Measurements from ENCODE around the gene IL36B. TPM values are rescaled to one million over a fixed set of nuclear protein-coding genes. Genes with fewer than 3 reads are reported as not detected.

Gene IL36B
- total and polyA plus RNA-seq, 2 experiments from 2014 or later = not detected

GRCh38 chr2:113060396-113060795 is 7.7 kb upstream of the IL36B start:
- DNase-seq (ENCODE audit: low spot score) = peak; percentile 2
- Histone ChIP-seq H4K20me1 (ENCODE audit: insufficient read depth, poor library complexity, severe bottlenecking) (no peaks in the 10 kb centered on the region), H3K79me2 (no peaks in the 10 kb centered on the region), H3K4me1 (ENCODE audit: insufficient read depth) (no peaks in the 10 kb centered on the region), H3K9me2 (replicated peaks; ENCODE audit: insufficient read depth) (no peaks in the 10 kb centered on the region), H3K9me3 (ENCODE audit: low read depth) (no peaks in the 10 kb centered on the region), H3K27me3 (no peaks in the 10 kb centered on the region), H2AFZ (no peak overlapping the region), H3K4me2 (no peak overlapping the region), H3K27ac (no peak overlapping the region), H3K4me3 (no peak overlapping the region), H3K36me3 (replicated peaks; ENCODE audit: insufficient read depth, low read depth) (no peaks in the 10 kb centered on the region)
- TF ChIP-seq CTCF (IDR thresholded peaks at IDR 0.05; ENCODE audit: poor library complexity) (no peak), EZH2 (IDR thresholded peaks at IDR 0.05; ENCODE audit: borderline replicate concordance) (no peak), EZH2phosphoT487 (IDR thresholded peaks at IDR 0.05; ENCODE audit: low read depth, severe bottlenecking, unreplicated experiment) (no peak)
- 84% methylated on average over 4 of the region's 4 CpGs for WGBS (ENCODE audit: low lambda C conversion rate, missing lambda C conversion rate)

- H3K36me3 ChIP-seq (replicated peaks; ENCODE audit: insufficient read depth, low read depth) = no peaks in the 10 kb centered on the region
- H3K4me2 ChIP-seq = no peak within 1 kb of the TSS
- no peaks in the 10 kb centered on the region for H3K9me3 ChIP-seq (ENCODE audit: low read depth)
- H3K27ac ChIP-seq = peak within 1 kb of the TSS; percentile 58
- H3K79me2 ChIP-seq = no peaks in the 10 kb centered on the region
- DNase-seq (ENCODE audit: low spot score) = peak; percentile 1
- H2AFZ ChIP-seq = no peak within 1 kb of the TSS
- no peak within 1 kb of the TSS for H3K4me3 ChIP-seq
- H4K20me1 ChIP-seq (ENCODE audit: insufficient read depth, poor library complexity, severe bottlenecking) = no peaks in the 10 kb centered on the region
- WGBS (ENCODE audit: low lambda C conversion rate, missing lambda C conversion rate) = 78% methylated on average over 14 of the region's 15 CpGs
- no peak for TF ChIP-seq CTCF (IDR thresholded peaks at IDR 0.05; ENCODE audit: poor library complexity)
- TF ChIP-seq EZH2phosphoT487 (IDR thresholded peaks at IDR 0.05; ENCODE audit: low read depth, severe bottlenecking, unreplicated experiment) = no peak
- TF ChIP-seq EZH2 (IDR thresholded peaks at IDR 0.05; ENCODE audit: borderline replicate concordance) = no peak
- H3K4me1 ChIP-seq (ENCODE audit: insufficient read depth) = no peaks in the 10 kb centered on the region
- H3K27me3 ChIP-seq = no peaks in the 10 kb centered on the region
- no peaks in the 10 kb centered on the region for H3K9me2 ChIP-seq (replicated peaks; ENCODE audit: insufficient read depth)
Observed at GRCh38 chr2:113058998-113059960, 6.6 kb upstream of the IL36B start, which contains the start of gene IL36RN. Gene IL36RN, plus strand, starts transcription at chr2:113059198. Its CDS starts 241 bp downstream, at chr2:113059439.

GRCh38 chr2:113058411-113058994 is 5.8 kb upstream of the IL36B start:
- no peaks in the 10 kb centered on the region for H3K27me3 ChIP-seq
- no peak overlapping the region for H3K4me3 ChIP-seq
- no peaks in the 10 kb centered on the region for H3K9me3 ChIP-seq (ENCODE audit: low read depth)
- no peaks in the 10 kb centered on the region for H3K79me2 ChIP-seq
- peak overlapping the region; percentile 58 for H3K27ac ChIP-seq
- H3K4me2 ChIP-seq = no peak overlapping the region
- DNase-seq (ENCODE audit: low spot score) = peak; percentile 30
- WGBS (ENCODE audit: low lambda C conversion rate, missing lambda C conversion rate) = 45% methylated on average over 2 of the region's 2 CpGs
- H4K20me1 ChIP-seq (ENCODE audit: insufficient read depth, poor library complexity, severe bottlenecking) = no peaks in the 10 kb centered on the region
- no peak overlapping the region for H2AFZ ChIP-seq
- no peak for TF ChIP-seq CTCF (IDR thresholded peaks at IDR 0.05; ENCODE audit: poor library complexity)
- TF ChIP-seq EZH2 (IDR thresholded peaks at IDR 0.05; ENCODE audit: borderline replicate concordance) = no peak
- TF ChIP-seq EZH2phosphoT487 (IDR thresholded peaks at IDR 0.05; ENCODE audit: low read depth, severe bottlenecking, unreplicated experiment) = no peak
- no peaks in the 10 kb centered on the region for H3K36me3 ChIP-seq (replicated peaks; ENCODE audit: insufficient read depth, low read depth)
- no peaks in the 10 kb centered on the region for H3K4me1 ChIP-seq (ENCODE audit: insufficient read depth)
- H3K9me2 ChIP-seq (replicated peaks; ENCODE audit: insufficient read depth) = no peaks in the 10 kb centered on the region

All from hepatocyte (in vitro differentiated cells).